Measurements from ENCODE around the gene ADAMTS18.

Gene ADAMTS18

GRCh38 chr16:77304877-77305276, 130.0 kb downstream of the ADAMTS18 start:
- Histone ChIP-seq H3K4me2 (ENCODE audit: low read depth, low read length, poor library complexity, severe bottlenecking) (peak overlapping the region; percentile 79), H3K36me3 (ENCODE audit: insufficient read depth, low read length) (no peaks in the 10 kb centered on the region), H3K4me1 (ENCODE audit: insufficient read depth, low read length, poor library complexity, severe bottlenecking) (peaks cover 88% of the 10 kb centered on the region), H2AFZ (ENCODE audit: low read length) (no peak overlapping the region), H3K79me2 (ENCODE audit: insufficient read depth, low read length) (no peaks in the 10 kb centered on the region), H3K4me3 (ENCODE audit: low read length, poor library complexity, severe bottlenecking) (no peak overlapping the region), H3K9me3 (ENCODE audit: insufficient read depth, low read depth, low read length) (no peaks in the 10 kb centered on the region), H3K27me3 (ENCODE audit: insufficient read depth, low read length, poor library complexity, severe bottlenecking) (no peaks in the 10 kb centered on the region), H3F3A (ENCODE audit: low read depth) (no peaks in the 10 kb centered on the region), H4K20me1 (ENCODE audit: insufficient read depth, low read length, poor library complexity, severe bottlenecking) (no peaks in the 10 kb centered on the region), H3K9ac (ENCODE audit: low read depth, low read length, poor library complexity, severe bottlenecking) (no peak overlapping the region), H3K9me2 (replicated peaks; ENCODE audit: low read depth, low read length) (no peaks in the 10 kb centered on the region)
- TF ChIP-seq EZH2phosphoT487 (IDR thresholded peaks at IDR 0.05; ENCODE audit: borderline replicate concordance) (no peak), CTCF (conservative IDR thresholded peaks at IDR 0.05; ENCODE audit: low read length) (no peak)

GRCh38 chr16:77304134-77304533, 130.7 kb downstream of the ADAMTS18 start:
- H3F3A ChIP-seq (ENCODE audit: low read depth) = no peaks in the 10 kb centered on the region
- no peaks in the 10 kb centered on the region for H3K27me3 ChIP-seq (ENCODE audit: insufficient read depth, low read length, poor library complexity, severe bottlenecking)
- no peaks in the 10 kb centered on the region for H3K9me3 ChIP-seq (ENCODE audit: insufficient read depth, low read depth, low read length)
- no peaks in the 10 kb centered on the region for H4K20me1 ChIP-seq (ENCODE audit: insufficient read depth, low read length, poor library complexity, severe bottlenecking)
- no peak overlapping the region for H3K9ac ChIP-seq (ENCODE audit: low read depth, low read length, poor library complexity, severe bottlenecking)
- no peaks in the 10 kb centered on the region for H3K79me2 ChIP-seq (ENCODE audit: insufficient read depth, low read length)
- TF ChIP-seq CTCF (conservative IDR thresholded peaks at IDR 0.05; ENCODE audit: low read length) (no peak), EZH2phosphoT487 (IDR thresholded peaks at IDR 0.05; ENCODE audit: borderline replicate concordance) (no peak)
- H3K9me2 ChIP-seq (replicated peaks; ENCODE audit: low read depth, low read length) = no peaks in the 10 kb centered on the region
- no peaks in the 10 kb centered on the region for H3K36me3 ChIP-seq (ENCODE audit: insufficient read depth, low read length)
- no peak overlapping the region for H3K4me2 ChIP-seq (ENCODE audit: low read depth, low read length, poor library complexity, severe bottlenecking)
- H3K4me1 ChIP-seq (ENCODE audit: insufficient read depth, low read length, poor library complexity, severe bottlenecking) = peaks cover 88% of the 10 kb centered on the region
- no peak overlapping the region for H3K4me3 ChIP-seq (ENCODE audit: low read length, poor library complexity, severe bottlenecking)
- no peak overlapping the region for H2AFZ ChIP-seq (ENCODE audit: low read length)

GRCh38 chr16:77302674-77303073, 132.2 kb downstream of the ADAMTS18 start:
- no peaks in the 10 kb centered on the region for H3K9me2 ChIP-seq (replicated peaks; ENCODE audit: low read depth, low read length)
- H3K9ac ChIP-seq (ENCODE audit: low read depth, low read length, poor library complexity, severe bottlenecking) = no peak overlapping the region
- no peaks in the 10 kb centered on the region for H3K9me3 ChIP-seq (ENCODE audit: insufficient read depth, low read depth, low read length)
- no peak overlapping the region for H2AFZ ChIP-seq (ENCODE audit: low read length)
- H3K79me2 ChIP-seq (ENCODE audit: insufficient read depth, low read length) = no peaks in the 10 kb centered on the region
- H3K27me3 ChIP-seq (ENCODE audit: insufficient read depth, low read length, poor library complexity, severe bottlenecking) = no peaks in the 10 kb centered on the region
- H3K4me3 ChIP-seq (ENCODE audit: low read length, poor library complexity, severe bottlenecking) = no peak overlapping the region
- TF ChIP-seq EZH2phosphoT487 (IDR thresholded peaks at IDR 0.05; ENCODE audit: borderline replicate concordance) (no peak), CTCF (conservative IDR thresholded peaks at IDR 0.05; ENCODE audit: low read length) (no peak)
- H3F3A ChIP-seq (ENCODE audit: low read depth) = no peaks in the 10 kb centered on the region
- no peaks in the 10 kb centered on the region for H4K20me1 ChIP-seq (ENCODE audit: insufficient read depth, low read length, poor library complexity, severe bottlenecking)
- peak overlapping the region; percentile 37 for H3K4me2 ChIP-seq (ENCODE audit: low read depth, low read length, poor library complexity, severe bottlenecking)
- H3K36me3 ChIP-seq (ENCODE audit: insufficient read depth, low read length) = no peaks in the 10 kb centered on the region
- H3K4me1 ChIP-seq (ENCODE audit: insufficient read depth, low read length, poor library complexity, severe bottlenecking) = peaks cover 82% of the 10 kb centered on the region
